KOPT-K1 (cell line): ENCODE results near the gene IGFBP6.
"Not testable (repeated sequence)": the region's sequence is repeated elsewhere in the genome, so short reads cannot be mapped to it uniquely, and the experiment has no call there.

Experiments
- H3K27ac ChIP-seq: fragments of 200-600 bp; sonication (generic); 2 replicates; pipeline ENCODE4 v1.5.1; 2016; ENCODE audit warnings: antibody characterized with exemption, mild to moderate bottlenecking, low read depth, low read length; ENCODE audit not compliant: poor library complexity, severe bottlenecking
- H3K36me3 ChIP-seq: fragments of 200-600 bp; sonication (generic); 2 replicates; pipeline ENCODE4 v1.5.1; 2017; ENCODE audit warnings: antibody characterized with exemption, mild to moderate bottlenecking, low read length, moderate library complexity; ENCODE audit not compliant: insufficient read depth
- H3K9me3 ChIP-seq: fragments of 200-600 bp; sonication (generic); 2 replicates; pipeline ENCODE4 v1.5.1; 2017; ENCODE audit warnings: antibody characterized with exemption, low read length, mild to moderate bottlenecking; ENCODE audit not compliant: insufficient read depth, poor library complexity, severe bottlenecking

The IGFBP6 gene

GRCh38 chr12:53074999-53075370, 22.5 kb upstream of the IGFBP6 start:
- Histone ChIP-seq H3K9me3 (no peaks in the 10 kb centered on the region), H3K27ac (no peak overlapping the region), H3K36me3 (peaks cover 21% of the 10 kb centered on the region; the same call in 1 of the 2 replicates)

GRCh38 chr12:53076461-53076860, 21.0 kb upstream of the IGFBP6 start:
- peaks cover 21% of the 10 kb centered on the region; the same call in 1 of the 2 replicates for H3K36me3 ChIP-seq
- no peaks in the 10 kb centered on the region for H3K9me3 ChIP-seq
- H3K27ac ChIP-seq, result no peak overlapping the region

GRCh38 chr12:53077030-53077429, 20.4 kb upstream of the IGFBP6 start:
- Histone ChIP-seq H3K36me3 (peaks cover 21% of the 10 kb centered on the region; the same call in 1 of the 2 replicates), H3K27ac (no peak overlapping the region), H3K9me3 (no peaks in the 10 kb centered on the region)

- H3K9me3 ChIP-seq, result no peaks in the 10 kb centered on the region
- H3K27ac ChIP-seq, result peak overlapping the region; percentile 88
These were observed 18.8 kb upstream of the IGFBP6 start for GRCh38 chr12:53078425-53079225.

GRCh38 chr12:53079226-53080117, 18.0 kb upstream of the IGFBP6 start, which contains the start of gene SPRYD3:
TSS of gene SPRYD3 (minus strand) at chr12:53079390. CDS start at chr12:53079333, 57 bp downstream.
- H3K36me3 ChIP-seq, result peaks cover 7% of the 10 kb centered on the region; the same call in 1 of the 2 replicates
- peaks cover 4% of the 10 kb centered on the region for H3K9me3 ChIP-seq
- H3K27ac ChIP-seq, result peak within 1 kb of the TSS; percentile 88

More at GRCh38 chr12:53078425-53079225, 18.8 kb upstream of the IGFBP6 start:
- peaks cover 13% of the 10 kb centered on the region; the same call in 1 of the 2 replicates for H3K36me3 ChIP-seq

- Histone ChIP-seq H3K36me3 (no peaks in the 10 kb centered on the region), H3K9me3 (peaks cover 6% of the 10 kb centered on the region), H3K27ac (no peak overlapping the region)
These were observed 14.8 kb upstream of the IGFBP6 start for GRCh38 chr12:53082637-53083175.

GRCh38 chr12:53086361-53086760, 11.1 kb upstream of the IGFBP6 start:
- no peak overlapping the region for H3K27ac ChIP-seq
- no peaks in the 10 kb centered on the region for H3K36me3 ChIP-seq
- peaks cover 6% of the 10 kb centered on the region for H3K9me3 ChIP-seq

- Histone ChIP-seq H3K27ac (no peak overlapping the region), H3K9me3 (no peaks in the 10 kb centered on the region), H3K36me3 (no peaks in the 10 kb centered on the region)
These were observed 7.4 kb upstream of the IGFBP6 start for GRCh38 chr12:53090105-53090504.

GRCh38 chr12:53090554-53090953, 6.9 kb upstream of the IGFBP6 start:
- Histone ChIP-seq H3K9me3 (no peaks in the 10 kb centered on the region), H3K36me3 (no peaks in the 10 kb centered on the region), H3K27ac (no peak overlapping the region)

- H3K27ac ChIP-seq, result no peak overlapping the region
- no peaks in the 10 kb centered on the region for H3K36me3 ChIP-seq
- H3K9me3 ChIP-seq, result no peaks in the 10 kb centered on the region
These were observed 5.7 kb upstream of the IGFBP6 start for GRCh38 chr12:53091756-53092155.

GRCh38 chr12:53093777-53094393, 3.6 kb upstream of the IGFBP6 start:
- Histone ChIP-seq H3K36me3 (no peaks in the 10 kb centered on the region), H3K27ac (no peak overlapping the region), H3K9me3 (no peaks in the 10 kb centered on the region)

GRCh38 chr12:53094394-53094787, 3.1 kb upstream of the IGFBP6 start:
- Histone ChIP-seq H3K27ac (no peak overlapping the region), H3K9me3 (no peaks in the 10 kb centered on the region), H3K36me3 (no peaks in the 10 kb centered on the region)

GRCh38 chr12:53094796-53095595, 2.5 kb upstream of the IGFBP6 start:
- not testable (repeated sequence) for H3K36me3 ChIP-seq, H3K27ac ChIP-seq, H3K9me3 ChIP-seq

GRCh38 chr12:53095596-53095895, 1.9 kb upstream of the IGFBP6 start:
- H3K27ac ChIP-seq, H3K9me3 ChIP-seq, H3K36me3 ChIP-seq: not testable (repeated sequence)
